ENCODE results near the gene TSHZ2.

DNA sequence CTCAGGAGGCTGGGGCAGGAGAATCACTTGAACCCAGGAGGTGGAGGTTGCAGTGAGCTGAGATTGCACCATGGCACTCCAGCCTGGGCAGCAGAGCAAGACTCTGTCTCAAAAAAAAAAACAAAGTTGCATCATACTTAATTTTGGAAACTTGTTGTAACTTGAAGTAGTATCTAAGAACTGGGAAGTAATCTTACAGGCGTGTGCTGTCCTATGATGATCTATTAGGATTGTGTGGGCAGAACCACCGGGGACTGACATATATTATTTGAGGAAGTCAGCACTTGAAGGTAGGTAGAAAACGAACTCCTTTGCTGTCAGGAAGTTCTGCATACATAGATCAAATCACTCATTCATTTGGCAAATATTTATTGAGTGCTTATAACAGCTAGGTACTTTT, 433.0 kb downstream of the TSHZ2 start:
- TF ChIP-seq CTCF (IDR thresholded peaks at IDR 0.05 in 4 of 5, conservative IDR thresholded peaks at IDR 0.05 in 1 of 5): no peak
- no peak for TF ChIP-seq POLR2A (IDR thresholded peaks at IDR 0.05)
